IMR-90 (cell line): ENCODE results near the gene CTDP1.

Experiments
- CEBPB ChIP-seq: IDR thresholded peaks from 2 replicates; pipeline ENCODE4 v1.6.1; 2012; ENCODE audit warnings: low read depth, low read length, improper control_type of control experiment
- POLR2A ChIP-seq: IDR thresholded peaks from 2 replicates; pipeline ENCODE4 v1.6.1; 2012; ENCODE audit warnings: mild to moderate bottlenecking, low read depth, low read length
- RAD21 ChIP-seq: IDR thresholded peaks from 2 replicates; pipeline ENCODE4 v1.6.1; 2012; ENCODE audit warnings: low read length, improper control_type of control experiment
- SMC3 ChIP-seq: fragments of 150-350 bp; IDR thresholded peaks from 2 replicates; pipeline ENCODE4 v1.6.1; 2016; ENCODE audit warnings: low read depth, mild to moderate bottlenecking, antibody characterized with exemption, low read length, moderate library complexity
- TF ChIP-seq, protein P1 (sequence below): conservative IDR thresholded peaks from 2 replicates; pipeline ENCODE4 v1.5.1; 2012; ENCODE audit warnings: mild to moderate bottlenecking, low read depth, low read length, improper control_type of control experiment
- TF ChIP-seq, protein P2 (sequence below): fragments of 150-350 bp; IDR thresholded peaks from 2 replicates; pipeline ENCODE4 v1.6.1; 2017; ENCODE audit warnings: mild to moderate bottlenecking, antibody characterized with exemption, low read length, low read depth

DNA sequence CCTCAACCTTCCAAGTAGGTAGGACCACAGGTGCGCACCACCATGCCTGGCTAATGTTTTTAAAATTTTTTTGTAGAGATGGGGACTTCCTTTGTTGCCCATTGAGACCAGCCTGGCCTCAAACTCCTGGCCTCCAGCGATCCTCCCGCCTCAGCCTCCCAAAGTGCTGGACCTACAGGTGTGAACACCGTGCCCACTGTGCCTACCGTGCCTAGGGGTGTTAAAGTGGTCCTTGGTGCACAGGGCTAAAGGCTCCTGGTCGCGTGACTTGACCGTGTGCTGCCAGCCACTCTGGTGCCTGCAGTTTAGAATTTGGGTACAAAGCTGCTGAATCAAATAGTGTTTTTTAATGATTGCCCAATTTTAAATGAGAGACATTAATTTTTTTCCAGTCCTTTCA, 67.1 kb downstream of the CTDP1 start:
- TF ChIP-seq, protein P1, sequence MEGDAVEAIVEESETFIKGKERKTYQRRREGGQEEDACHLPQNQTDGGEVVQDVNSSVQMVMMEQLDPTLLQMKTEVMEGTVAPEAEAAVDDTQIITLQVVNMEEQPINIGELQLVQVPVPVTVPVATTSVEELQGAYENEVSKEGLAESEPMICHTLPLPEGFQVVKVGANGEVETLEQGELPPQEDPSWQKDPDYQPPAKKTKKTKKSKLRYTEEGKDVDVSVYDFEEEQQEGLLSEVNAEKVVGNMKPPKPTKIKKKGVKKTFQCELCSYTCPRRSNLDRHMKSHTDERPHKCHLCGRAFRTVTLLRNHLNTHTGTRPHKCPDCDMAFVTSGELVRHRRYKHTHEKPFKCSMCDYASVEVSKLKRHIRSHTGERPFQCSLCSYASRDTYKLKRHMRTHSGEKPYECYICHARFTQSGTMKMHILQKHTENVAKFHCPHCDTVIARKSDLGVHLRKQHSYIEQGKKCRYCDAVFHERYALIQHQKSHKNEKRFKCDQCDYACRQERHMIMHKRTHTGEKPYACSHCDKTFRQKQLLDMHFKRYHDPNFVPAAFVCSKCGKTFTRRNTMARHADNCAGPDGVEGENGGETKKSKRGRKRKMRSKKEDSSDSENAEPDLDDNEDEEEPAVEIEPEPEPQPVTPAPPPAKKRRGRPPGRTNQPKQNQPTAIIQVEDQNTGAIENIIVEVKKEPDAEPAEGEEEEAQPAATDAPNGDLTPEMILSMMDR = no peak
- TF ChIP-seq RAD21 (no peak), POLR2A (no peak), CEBPB (no peak), SMC3 (no peak)
- TF ChIP-seq, protein P2, sequence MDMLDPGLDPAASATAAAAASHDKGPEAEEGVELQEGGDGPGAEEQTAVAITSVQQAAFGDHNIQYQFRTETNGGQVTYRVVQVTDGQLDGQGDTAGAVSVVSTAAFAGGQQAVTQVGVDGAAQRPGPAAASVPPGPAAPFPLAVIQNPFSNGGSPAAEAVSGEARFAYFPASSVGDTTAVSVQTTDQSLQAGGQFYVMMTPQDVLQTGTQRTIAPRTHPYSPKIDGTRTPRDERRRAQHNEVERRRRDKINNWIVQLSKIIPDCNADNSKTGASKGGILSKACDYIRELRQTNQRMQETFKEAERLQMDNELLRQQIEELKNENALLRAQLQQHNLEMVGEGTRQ = no peak
